K562 (cell line): ENCODE results near the gene TARBP1. TPM values are rescaled to one million over a fixed set of nuclear protein-coding genes. Genes with fewer than 3 reads are reported as not detected.

Source experiments
- ATAC-seq: fragments of 200-7000 bp; cut with Tn5 transposase; 3 replicates; pipeline ENCODE4 v1.9.1; 2020; ENCODE audit warnings: moderate library complexity
- BruUV-seq: library from RNA; stranded (reverse); fragments of 400-500 nt; replicated peaks from 2 replicates; lab custom pipeline; 2021; lab: Mats Ljungman, UMichigan
- CTCF ChIA-PET: fragments of 300-600 bp; formaldehyde crosslinking; extraction: SDS; loops from one replicate; lab custom pipeline; 2021; ENCODE audit warnings: low intra/inter-chr PET ratio; lab: Yijun Ruan, JAX
- POLR2A ChIA-PET: fragments of 300-600, 350-650 bp; sonication (Branson Sonifier 250); formaldehyde crosslinking; extraction: SDS; loops from one replicate; lab custom pipeline; 2021; ENCODE audit warnings: antibody characterized with exemption, inconsistent platforms; lab: Yijun Ruan, JAX
- DNase-seq, 4 experiments: peaks; one replicate each; pipeline versions ENCODE4 v3.0.0 to v3.0.0-alpha.2; 2011 to 2018; ENCODE audit warnings: low spot score in 3 of 4, mixed read lengths in 3 of 4; ENCODE audit errors: extremely low read depth in 1 of 4
- FAIRE-seq: peaks from 2 replicates; lab custom pipeline; 2011; peaks lifted over from hg19 to GRCh38; lab: Jason Lieb, UNC
- H2AFZ ChIP-seq: 2 replicates; pipeline ENCODE4 v1.6.0; 2011; ENCODE audit warnings: low read depth, low read length, control low read depth, inconsistent platforms
- H3K27ac ChIP-seq: fragments of 200-600 bp; 3 replicates; pipeline ENCODE4 v1.8.0; 2011; ENCODE audit warnings: low read depth, mild to moderate bottlenecking, control low read depth, inconsistent platforms, low read length, moderate library complexity, mixed read lengths; ENCODE audit errors: extremely low read depth
- H3K27me3 ChIP-seq, 2 experiments: fragments of 300-600 bp in 1 of 2; 2 replicates in 1 of 2; 3 replicates in 1 of 2; pipeline versions ENCODE4 v1.6.0 to v1.8.0; 2011; ENCODE audit warnings: inconsistent platforms in 2 of 2, low read length in 2 of 2, mild to moderate bottlenecking in 1 of 2, mixed read lengths in 1 of 2, moderate library complexity in 1 of 2; ENCODE audit not compliant: control insufficient read depth in 2 of 2, insufficient read depth in 2 of 2
- H3K36me3 ChIP-seq: fragments of 300-600 bp; 3 replicates; pipeline ENCODE4 v1.8.0; 2011; ENCODE audit warnings: mild to moderate bottlenecking, low read length, inconsistent platforms; ENCODE audit not compliant: control insufficient read depth, insufficient read depth
- H3K4me1 ChIP-seq, 2 experiments: fragments of 200-600 bp in 1 of 2; replicated peaks in 1 of 2; 2 replicates in 1 of 2; 3 replicates in 1 of 2; pipeline versions ENCODE4 v1.5.1 to v1.8.0; 2011; ENCODE audit warnings: inconsistent platforms in 2 of 2, low read length in 2 of 2, mild to moderate bottlenecking in 1 of 2, mixed read lengths in 1 of 2, moderate library complexity in 1 of 2; ENCODE audit not compliant: control insufficient read depth in 2 of 2, insufficient read depth in 2 of 2
- H3K4me2 ChIP-seq: 2 replicates; pipeline ENCODE4 v1.6.1; 2011; ENCODE audit warnings: low read length, control low read depth, inconsistent platforms, mixed read lengths; ENCODE audit not compliant: insufficient read depth
- H3K4me3 ChIP-seq: fragments of 200-600 bp; sonication (generic), shearing (Covaris generic); 2 replicates; pipeline ENCODE4 v1.5.1; 2016; ENCODE audit warnings: control low read depth, inconsistent platforms
- H3K79me2 ChIP-seq: fragments of 200-600 bp; 3 replicates; pipeline ENCODE4 v1.8.0; 2011; ENCODE audit warnings: low read length, inconsistent platforms; ENCODE audit not compliant: control insufficient read depth, insufficient read depth
- H3K9ac ChIP-seq, 2 experiments: 2 replicates each; pipeline versions ENCODE4 v1.6.0 to v1.6.1; 2011; ENCODE audit warnings: low read depth in 2 of 2, low read length in 2 of 2, control low read depth in 1 of 2, inconsistent platforms in 1 of 2, mild to moderate bottlenecking in 1 of 2, mixed read lengths in 1 of 2; ENCODE audit not compliant: insufficient read depth in 1 of 2
- H3K9me1 ChIP-seq: one replicate; pipeline ENCODE4 v1.6.0; 2011; ENCODE audit warnings: inconsistent platforms, mild to moderate bottlenecking, low read length, moderate library complexity; ENCODE audit not compliant: control insufficient read depth, insufficient read depth
- H3K9me3 ChIP-seq: replicated peaks from 2 replicates; pipeline ENCODE4 v1.5.1; 2011; ENCODE audit warnings: low read depth, low read length, inconsistent platforms; ENCODE audit not compliant: control insufficient read depth, insufficient read depth
- H4K20me1 ChIP-seq: replicated peaks from 2 replicates; pipeline ENCODE4 v1.6.1; 2011; ENCODE audit warnings: low read length, inconsistent platforms, mixed read lengths; ENCODE audit not compliant: control insufficient read depth, insufficient read depth
- CEBPG ChIP-seq, 3 experiments: fragments of 200-800 bp in 1 of 3; sonication (Bioruptor generic) in 1 of 3; sonication (generic) in 1 of 3; formaldehyde crosslinking in 1 of 3; IDR thresholded peaks in 2 of 3; conservative IDR thresholded peaks in 1 of 3; 2 replicates each; pipeline versions ENCODE4 v1.6.1 to v1.8.0; 2016 to 2022; ENCODE audit warnings: missing compliant biosample characterization in 2 of 3, missing genetic modification characterization in 2 of 3, mild to moderate bottlenecking in 1 of 3, missing genetic modification reagents in 1 of 3
- WGBS: fragments of 100-300 bp; shearing (Covaris generic); methylation state at CpG from one replicate; pipeline ENCODE4 v1.1.6; 2016; ENCODE audit warnings: low coverage, mixed read lengths; ENCODE audit not compliant: insufficient coverage; ENCODE audit errors: missing lambda C conversion rate; 5-methylcytosine and 5-hydroxymethylcytosine counted together
- in situ Hi-C: fragments of 300-500 bp; cut with MboI; formaldehyde crosslinking; loops from 4 replicates; pipeline ENCODE4 v1.15.0; 2018; ENCODE audit warnings: inconsistent platforms, mixed read lengths
- intact Hi-C: fragments of 100-400 bp; cut with micrococcal nuclease; formaldehyde crosslinking; loops from 2 replicates; pipeline ENCODE4 v1.14.2; 2022
- polyA plus RNA-seq, 8 experiments: library from polyadenylated mRNA; depleted of rRNA in 4 of 8; stranded (reverse) in 5 of 8; unstranded in 3 of 8; fragments of >200 nt; fragmentation: Nextera tagmentation in 2 of 8; fragmentation: Illumina TruSeq in 1 of 8; extraction: Ambion mirVana in 2 of 8; extraction: Trizol in 1 of 8; gene quantifications; 2 replicates each; pipeline versions ENCODE4 v1.2.1 to v1.2.3, GENCODE V29; 2011 to 2014; ENCODE audit warnings: inconsistent platforms in 1 of 8, missing spikeins in 1 of 8
- total RNA-seq, 7 experiments: library from RNA; depleted of rRNA in 6 of 7; stranded (reverse); fragments of >200 nt in 6 of 7; fragmentation: Illumina TruSeq in 2 of 7; extraction: Trizol in 2 of 7; gene quantifications; 2 replicates each; pipeline versions ENCODE4 v1.2.1 to v1.2.3, GENCODE V29; 2011 to 2021; ENCODE audit warnings: low replicate concordance in 1 of 7
- TF ChIP-seq, protein P1 (sequence below), 2 experiments: fragments of 450-650 bp; IDR thresholded peaks; 2 replicates each; pipeline ENCODE4 v1.6.1; 2016; ENCODE audit warnings: mild to moderate bottlenecking in 2 of 2, borderline replicate concordance in 1 of 2, low read depth in 1 of 2, moderate library complexity in 1 of 2
- TF ChIP-seq, protein P2 (sequence below): sonication (generic); formaldehyde crosslinking; IDR thresholded peaks from 2 replicates; pipeline ENCODE4 v1.9.0; 2022; ENCODE audit warnings: mild to moderate bottlenecking, missing genetic modification reagents

TARBP1 gene
- total and polyA plus RNA-seq, 9 of the 15 experiments (the other 6 are each of a cell fraction or from before 2014, with no cell fraction given), result 8.8 to 48.0 (median 22.9) TPM

DNA sequence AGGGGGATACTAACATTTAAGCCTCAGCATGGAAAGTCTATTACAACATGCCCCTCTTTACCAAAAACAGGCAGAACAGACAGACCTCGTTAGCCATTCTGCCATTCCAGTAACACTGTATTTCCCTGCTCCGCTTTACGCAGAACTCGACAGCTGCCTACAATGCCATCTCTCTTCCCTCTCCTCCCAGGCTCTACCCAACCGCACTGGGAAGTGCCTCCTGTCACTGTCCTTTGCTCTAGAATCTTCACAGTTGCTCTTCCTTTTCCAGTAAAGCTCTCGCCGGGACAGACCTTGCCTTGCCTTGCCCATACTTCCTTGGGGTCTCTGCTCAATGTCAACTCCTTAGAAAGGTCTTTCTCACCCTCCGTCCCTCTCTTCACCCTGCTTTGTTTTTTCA, 82.9 kb downstream of the TARBP1 start:
- ChIA-PET POLR2A (interaction anchor here (1.5 kb wide), 2 partner anchors 10 to 14 kb away, joined by 3 to 4 read pairs; no protein-coding TSS in a partner anchor), CTCF (no interaction called here)
- no peaks in the 10 kb centered on the region for H3K9me1 ChIP-seq
- BruUV-seq, result no TSS peak
- no peaks in the 10 kb centered on the region for H4K20me1 ChIP-seq
- H3K36me3 ChIP-seq, result peaks cover 9% of the 10 kb centered on the region; the same call in 1 of the 3 replicates
- H3K9me3 ChIP-seq, result no peaks in the 10 kb centered on the region
- intact Hi-C loops (no loop called here), in situ Hi-C loops (no loop called here)
- DNase-seq (no peak), FAIRE-seq (no peak), ATAC-seq (no peak)
- H3K79me2 ChIP-seq, result no peaks in the 10 kb centered on the region
- no peak overlapping the region for H3K4me2 ChIP-seq
- TF ChIP-seq CEBPG (CRISPR knock-in tag; IDR thresholded peaks at IDR 0.05), result no peak
- TF ChIP-seq CEBPG (tag; conservative IDR thresholded peaks at IDR 0.05 in 1 of 2, IDR thresholded peaks at IDR 0.05 in 1 of 2), result no peak
- TF ChIP-seq, protein P1, sequence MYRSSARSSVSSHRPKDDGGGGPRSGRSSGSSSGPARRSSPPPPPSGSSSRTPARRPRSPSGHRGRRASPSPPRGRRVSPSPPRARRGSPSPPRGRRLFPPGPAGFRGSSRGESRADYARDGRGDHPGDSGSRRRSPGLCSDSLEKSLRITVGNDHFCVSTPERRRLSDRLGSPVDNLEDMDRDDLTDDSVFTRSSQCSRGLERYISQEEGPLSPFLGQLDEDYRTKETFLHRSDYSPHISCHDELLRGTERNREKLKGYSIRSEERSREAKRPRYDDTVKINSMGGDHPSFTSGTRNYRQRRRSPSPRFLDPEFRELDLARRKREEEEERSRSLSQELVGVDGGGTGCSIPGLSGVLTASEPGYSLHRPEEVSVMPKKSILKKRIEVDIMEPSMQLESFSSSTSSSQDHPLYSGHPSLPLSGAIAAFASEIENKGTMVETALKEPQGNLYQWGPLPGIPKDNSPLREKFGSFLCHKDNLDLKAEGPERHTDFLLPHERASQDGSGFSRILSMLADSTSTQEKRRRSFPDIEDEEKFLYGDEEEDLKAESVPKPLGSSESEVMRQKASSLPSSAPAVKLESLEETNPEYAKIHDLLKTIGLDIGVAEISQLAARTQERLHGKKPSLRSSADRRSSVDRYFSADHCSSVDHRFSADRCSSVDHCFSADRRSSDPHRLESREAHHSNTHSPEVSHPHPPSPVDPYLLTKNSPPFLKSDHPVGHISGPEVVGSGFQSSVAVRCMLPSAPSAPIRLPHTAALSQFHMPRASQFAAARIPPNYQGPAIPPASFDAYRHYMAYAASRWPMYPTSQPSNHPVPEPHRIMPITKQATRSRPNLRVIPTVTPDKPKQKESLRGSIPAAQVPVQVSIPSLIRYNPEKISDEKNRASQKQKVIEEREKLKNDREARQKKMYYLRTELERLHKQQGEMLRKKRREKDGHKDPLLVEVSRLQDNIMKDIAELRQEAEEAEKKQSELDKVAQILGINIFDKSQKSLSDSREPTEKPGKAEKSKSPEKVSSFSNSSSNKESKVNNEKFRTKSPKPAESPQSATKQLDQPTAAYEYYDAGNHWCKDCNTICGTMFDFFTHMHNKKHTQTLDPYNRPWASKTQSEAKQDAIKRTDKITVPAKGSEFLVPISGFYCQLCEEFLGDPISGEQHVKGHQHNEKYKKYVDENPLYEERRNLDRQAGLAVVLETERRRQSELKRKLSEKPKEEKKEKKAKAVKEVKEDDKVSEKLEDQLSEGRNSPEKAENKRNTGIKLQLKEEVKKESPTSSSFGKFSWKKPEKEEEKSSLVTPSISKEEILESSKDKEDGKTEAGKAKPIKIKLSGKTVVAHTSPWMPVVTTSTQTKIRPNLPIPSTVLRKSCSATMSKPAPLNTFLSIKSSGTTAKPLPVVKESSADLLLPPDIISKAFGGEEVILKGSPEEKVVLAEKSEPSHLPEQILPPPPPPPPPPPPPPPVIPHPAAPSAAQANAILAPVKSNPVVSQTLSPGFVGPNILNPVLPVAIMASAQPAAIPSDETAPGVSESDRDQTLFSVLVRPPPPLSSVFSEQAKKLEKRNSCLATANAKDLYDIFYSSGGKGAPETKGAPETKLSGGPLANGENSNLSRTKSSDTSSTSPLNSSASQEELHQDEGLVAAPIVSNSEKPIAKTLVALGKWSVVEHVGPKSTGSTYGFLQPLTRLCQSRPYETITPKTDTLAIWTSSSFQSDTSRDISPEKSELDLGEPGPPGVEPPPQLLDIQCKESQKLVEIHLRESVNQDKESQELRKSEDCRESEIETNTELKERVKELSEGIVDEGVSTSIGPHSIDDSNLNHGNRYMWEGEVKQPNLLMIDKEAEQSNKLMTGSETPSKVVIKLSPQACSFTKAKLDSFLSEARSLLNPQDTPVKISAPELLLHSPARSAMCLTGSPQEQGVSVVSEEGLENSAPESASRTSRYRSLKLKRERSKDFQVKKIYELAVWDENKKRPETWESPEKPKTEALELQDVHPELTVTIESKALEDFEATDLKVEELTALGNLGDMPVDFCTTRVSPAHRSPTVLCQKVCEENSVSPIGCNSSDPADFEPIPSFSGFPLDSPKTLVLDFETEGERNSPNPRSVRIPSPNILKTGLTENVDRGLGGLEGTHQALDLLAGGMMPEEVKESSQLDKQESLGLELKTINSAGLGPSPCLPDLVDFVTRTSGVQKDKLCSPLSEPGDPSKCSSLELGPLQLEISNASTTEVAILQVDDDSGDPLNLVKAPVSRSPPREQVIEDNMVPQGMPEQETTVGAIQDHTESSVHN (IDR thresholded peaks at IDR 0.05; ENCODE audit: borderline replicate concordance in 1 of 2, low read depth in 1 of 2), result no peak
- TF ChIP-seq, protein P2, sequence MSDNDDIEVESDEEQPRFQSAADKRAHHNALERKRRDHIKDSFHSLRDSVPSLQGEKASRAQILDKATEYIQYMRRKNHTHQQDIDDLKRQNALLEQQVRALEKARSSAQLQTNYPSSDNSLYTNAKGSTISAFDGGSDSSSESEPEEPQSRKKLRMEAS (CRISPR knock-in tag), result no peak
- H3K27me3 ChIP-seq, result no peaks in the 10 kb centered on the region
- H3K9ac ChIP-seq, result no peak overlapping the region
- H2AFZ ChIP-seq, result no peak overlapping the region
- no peak overlapping the region for H3K27ac ChIP-seq
- 75% methylated on average over 8 of the region's 8 CpGs for WGBS
- no peaks in the 10 kb centered on the region; a peak in 1 of 5 replicates for H3K4me1 ChIP-seq
- no peak overlapping the region for H3K4me3 ChIP-seq
